ENCODE results near the gene SMIM32. TPM values are rescaled to one million over a fixed set of nuclear protein-coding genes. Genes with fewer than 3 reads are reported as not detected.

Gene SMIM32
- total RNA-seq, 2 experiments from 2014 or later: not detected

GRCh38 chr5:136211282-136212040 lies 18.5 kb upstream of the SMIM32 start:
- TF ChIP-seq EZH2phosphoT487 (IDR thresholded peaks at IDR 0.05; ENCODE audit: borderline replicate concordance, low read depth, low read length): no peak
- TF ChIP-seq CTCF (conservative IDR thresholded peaks at IDR 0.05; ENCODE audit: low read length): no peak
- ChIA-PET POLR2A (interaction anchor here (0.8 kb wide), 1 partner anchor 102 kb away, joined by 3 read pairs; no protein-coding TSS in a partner anchor), CTCF (ENCODE audit: unreplicated experiment) (no interaction called here)
- H3K9me2 ChIP-seq (ENCODE audit: insufficient read depth, low read length): no peaks in the 10 kb centered on the region
- no peaks in the 10 kb centered on the region for H3K9me3 ChIP-seq (ENCODE audit: low read length)
- H3K79me2 ChIP-seq (ENCODE audit: insufficient read depth, low read depth, low read length): no peaks in the 10 kb centered on the region
- intact Hi-C loops (cut with micrococcal nuclease; ENCODE audit: unreplicated experiment): loop anchor here (1.0 to 2.0 kb wide), 3 partner anchors 149 to 324 kb away; no protein-coding TSS in a partner anchor
- H3K4me1 ChIP-seq (ENCODE audit: insufficient read depth, low read length, poor library complexity, severe bottlenecking): no peaks in the 10 kb centered on the region
- no peak overlapping the region for H3K4me2 ChIP-seq (ENCODE audit: low read length)
- no peak overlapping the region for H3K27ac ChIP-seq (ENCODE audit: low read depth, low read length, poor library complexity, severe bottlenecking)
- no TSS peak for BruUV-seq (replicated peaks)
- H2AFZ ChIP-seq (ENCODE audit: low read length): no peak overlapping the region
- H3K36me3 ChIP-seq (ENCODE audit: insufficient read depth, low read length): no peaks in the 10 kb centered on the region
- no peak for DNase-seq (ENCODE audit: low spot score)
- no peaks in the 10 kb centered on the region for H4K20me1 ChIP-seq (ENCODE audit: insufficient read depth, low read length)
- H3K4me3 ChIP-seq (ENCODE audit: low read depth, low read length, poor library complexity, severe bottlenecking): no peak overlapping the region

- ChIA-PET POLR2A (no interaction called here), CTCF (ENCODE audit: unreplicated experiment) (no interaction called here)
- no peak for TF ChIP-seq CTCF (conservative IDR thresholded peaks at IDR 0.05; ENCODE audit: low read length)
- TF ChIP-seq EZH2phosphoT487 (IDR thresholded peaks at IDR 0.05; ENCODE audit: borderline replicate concordance, low read depth, low read length): no peak
- H2AFZ ChIP-seq (ENCODE audit: low read length): no peak overlapping the region
- H3K9me2 ChIP-seq (ENCODE audit: insufficient read depth, low read length): no peaks in the 10 kb centered on the region
- H3K36me3 ChIP-seq (ENCODE audit: insufficient read depth, low read length): no peaks in the 10 kb centered on the region
- H3K4me1 ChIP-seq (ENCODE audit: insufficient read depth, low read length, poor library complexity, severe bottlenecking): no peaks in the 10 kb centered on the region
- intact Hi-C loops (cut with micrococcal nuclease; ENCODE audit: unreplicated experiment): no loop called here
- no peaks in the 10 kb centered on the region for H3K79me2 ChIP-seq (ENCODE audit: insufficient read depth, low read depth, low read length)
- no peak overlapping the region for H3K4me3 ChIP-seq (ENCODE audit: low read depth, low read length, poor library complexity, severe bottlenecking)
- no peak for DNase-seq (ENCODE audit: low spot score)
- no peaks in the 10 kb centered on the region for H3K9me3 ChIP-seq (ENCODE audit: low read length)
- no peaks in the 10 kb centered on the region for H4K20me1 ChIP-seq (ENCODE audit: insufficient read depth, low read length)
- H3K27ac ChIP-seq (ENCODE audit: low read depth, low read length, poor library complexity, severe bottlenecking): no peak overlapping the region
- BruUV-seq (replicated peaks): no TSS peak
- H3K4me2 ChIP-seq (ENCODE audit: low read length): no peak overlapping the region
Observed at GRCh38 chr5:136210259-136210658, 17.3 kb upstream of the SMIM32 start.

GRCh38 chr5:136209346-136209910 lies 16.5 kb upstream of the SMIM32 start:
- ChIA-PET POLR2A (no interaction called here), CTCF (ENCODE audit: unreplicated experiment) (no interaction called here)
- no peaks in the 10 kb centered on the region for H3K4me1 ChIP-seq (ENCODE audit: insufficient read depth, low read length, poor library complexity, severe bottlenecking)
- DNase-seq (ENCODE audit: low spot score): no peak
- H2AFZ ChIP-seq (ENCODE audit: low read length): no peak overlapping the region
- intact Hi-C loops (cut with micrococcal nuclease; ENCODE audit: unreplicated experiment): no loop called here
- no peak overlapping the region for H3K4me2 ChIP-seq (ENCODE audit: low read length)
- BruUV-seq (replicated peaks): no TSS peak
- H3K9me3 ChIP-seq (ENCODE audit: low read length): no peaks in the 10 kb centered on the region
- H4K20me1 ChIP-seq (ENCODE audit: insufficient read depth, low read length): no peaks in the 10 kb centered on the region
- H3K9me2 ChIP-seq (ENCODE audit: insufficient read depth, low read length): no peaks in the 10 kb centered on the region
- H3K79me2 ChIP-seq (ENCODE audit: insufficient read depth, low read depth, low read length): no peaks in the 10 kb centered on the region
- no peaks in the 10 kb centered on the region for H3K36me3 ChIP-seq (ENCODE audit: insufficient read depth, low read length)
- H3K27ac ChIP-seq (ENCODE audit: low read depth, low read length, poor library complexity, severe bottlenecking): no peak overlapping the region
- TF ChIP-seq CTCF (conservative IDR thresholded peaks at IDR 0.05; ENCODE audit: low read length) (no peak), EZH2phosphoT487 (IDR thresholded peaks at IDR 0.05; ENCODE audit: borderline replicate concordance, low read depth, low read length) (no peak)
- no peak overlapping the region for H3K4me3 ChIP-seq (ENCODE audit: low read depth, low read length, poor library complexity, severe bottlenecking)

All from OCI-LY7 (cell line).